Hepatocyte (in vitro differentiated cells): ENCODE data around the gene RPTOR. TPM values are rescaled to one million over a fixed set of nuclear protein-coding genes. Genes with fewer than 3 reads are reported as not detected.

Experiments
- DNase-seq: peaks from one replicate; pipeline ENCODE4 v3.0.0-alpha.2; 2016; ENCODE audit warnings: low spot score
- H2AFZ ChIP-seq: fragments of 200-600 bp; sonication (generic); 2 replicates; pipeline ENCODE4 v1.6.0; 2016; ENCODE audit warnings: antibody characterized with exemption, mild to moderate bottlenecking
- H3K27ac ChIP-seq: fragments of 200-600 bp; sonication (generic); 2 replicates; pipeline ENCODE4 v1.5.1; 2016; ENCODE audit warnings: mild to moderate bottlenecking
- H3K27me3 ChIP-seq: fragments of 200-600 bp; sonication (generic); 2 replicates; pipeline ENCODE4 v1.6.1; 2016
- H3K36me3 ChIP-seq: fragments of 200-600 bp; sonication (generic); replicated peaks from 2 replicates; pipeline ENCODE4 v1.5.1; 2016; ENCODE audit warnings: low read depth; ENCODE audit not compliant: insufficient read depth
- H3K4me1 ChIP-seq: fragments of 200-600 bp; sonication (generic); 2 replicates; pipeline ENCODE4 v1.5.1; 2016; ENCODE audit warnings: mild to moderate bottlenecking, moderate library complexity; ENCODE audit not compliant: insufficient read depth
- H3K4me2 ChIP-seq: fragments of 200-600 bp; sonication (generic); 2 replicates; pipeline ENCODE4 v1.6.0; 2016
- H3K4me3 ChIP-seq: fragments of 200-600 bp; sonication (generic); 2 replicates; pipeline ENCODE4 v1.5.1; 2016; ENCODE audit warnings: mild to moderate bottlenecking
- H3K79me2 ChIP-seq: fragments of 200-600 bp; sonication (generic); 2 replicates; pipeline ENCODE4 v1.6.0; 2017; ENCODE audit warnings: mild to moderate bottlenecking
- H3K9me2 ChIP-seq: fragments of 200-600 bp; sonication (generic); replicated peaks from 2 replicates; pipeline ENCODE4 v1.6.0; 2017; ENCODE audit warnings: mild to moderate bottlenecking; ENCODE audit not compliant: insufficient read depth
- H3K9me3 ChIP-seq: fragments of 200-600 bp; sonication (generic); 2 replicates; pipeline ENCODE4 v1.5.1; 2016; ENCODE audit warnings: low read depth, mild to moderate bottlenecking
- H4K20me1 ChIP-seq: fragments of 200-600 bp; sonication (generic); 2 replicates; pipeline ENCODE4 v1.6.0; 2016; ENCODE audit warnings: mild to moderate bottlenecking; ENCODE audit not compliant: insufficient read depth, poor library complexity, severe bottlenecking
- EZH2 ChIP-seq: fragments of 200-600 bp; sonication (generic); IDR thresholded peaks from 2 replicates; pipeline ENCODE4 v1.6.1; 2016; ENCODE audit warnings: antibody characterized with exemption, mild to moderate bottlenecking, borderline replicate concordance
- EZH2phosphoT487 ChIP-seq: fragments of 200-600 bp; sonication (generic); IDR thresholded peaks from one replicate; pipeline ENCODE4 v1.6.1; 2018; ENCODE audit warnings: antibody characterized with exemption, mild to moderate bottlenecking, low read depth, moderate library complexity; ENCODE audit not compliant: unreplicated experiment, severe bottlenecking
- WGBS: methylation state at CpG from one replicate; pipeline ENCODE4 v1.1.6; 2016; ENCODE audit warnings: low lambda C conversion rate; ENCODE audit errors: missing lambda C conversion rate; 5-methylcytosine and 5-hydroxymethylcytosine counted together
- polyA plus RNA-seq: library from polyadenylated mRNA; unstranded; fragments of >200 nt; fragmentation: Nextera tagmentation; extraction: Ambion mirVana; gene quantifications from 2 replicates; pipeline ENCODE4 v1.2.1, GENCODE V29; 2016
- total RNA-seq: library from RNA; depleted of rRNA; stranded (reverse); fragments of >200 nt; gene quantifications from 2 replicates; pipeline ENCODE4 v1.2.3, GENCODE V29; 2014
- TF ChIP-seq, protein P1 (sequence below): fragments of 200-600 bp; sonication (generic); IDR thresholded peaks from 2 replicates; pipeline ENCODE4 v1.5.1; 2016; ENCODE audit warnings: antibody characterized with exemption, mild to moderate bottlenecking; ENCODE audit not compliant: poor library complexity

The RPTOR gene
- total and polyA plus RNA-seq, 2 experiments from 2014 or later = 14.1 to 20.6 TPM

DNA sequence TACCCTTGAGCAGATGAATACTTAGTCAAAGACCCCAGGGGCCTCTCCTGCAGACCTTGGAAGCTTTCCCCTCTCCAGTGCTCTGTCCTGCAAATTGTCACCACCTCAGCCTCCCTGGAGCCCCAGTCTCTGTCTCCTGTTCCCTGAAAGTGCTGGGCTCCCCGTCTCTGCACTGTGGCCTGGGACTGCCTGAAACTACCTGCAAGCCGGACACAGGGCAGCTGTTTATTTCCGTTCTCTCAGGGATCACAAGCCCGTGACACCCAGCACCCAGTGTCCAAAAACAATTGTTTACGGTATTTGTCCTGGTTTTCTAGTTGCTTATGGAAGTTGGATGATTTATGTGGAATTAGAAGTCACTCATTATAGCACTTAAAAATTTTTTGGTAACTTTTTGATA, 365.4 kb downstream of the RPTOR start:
- TF ChIP-seq EZH2phosphoT487 = no peak
- TF ChIP-seq, protein P1, sequence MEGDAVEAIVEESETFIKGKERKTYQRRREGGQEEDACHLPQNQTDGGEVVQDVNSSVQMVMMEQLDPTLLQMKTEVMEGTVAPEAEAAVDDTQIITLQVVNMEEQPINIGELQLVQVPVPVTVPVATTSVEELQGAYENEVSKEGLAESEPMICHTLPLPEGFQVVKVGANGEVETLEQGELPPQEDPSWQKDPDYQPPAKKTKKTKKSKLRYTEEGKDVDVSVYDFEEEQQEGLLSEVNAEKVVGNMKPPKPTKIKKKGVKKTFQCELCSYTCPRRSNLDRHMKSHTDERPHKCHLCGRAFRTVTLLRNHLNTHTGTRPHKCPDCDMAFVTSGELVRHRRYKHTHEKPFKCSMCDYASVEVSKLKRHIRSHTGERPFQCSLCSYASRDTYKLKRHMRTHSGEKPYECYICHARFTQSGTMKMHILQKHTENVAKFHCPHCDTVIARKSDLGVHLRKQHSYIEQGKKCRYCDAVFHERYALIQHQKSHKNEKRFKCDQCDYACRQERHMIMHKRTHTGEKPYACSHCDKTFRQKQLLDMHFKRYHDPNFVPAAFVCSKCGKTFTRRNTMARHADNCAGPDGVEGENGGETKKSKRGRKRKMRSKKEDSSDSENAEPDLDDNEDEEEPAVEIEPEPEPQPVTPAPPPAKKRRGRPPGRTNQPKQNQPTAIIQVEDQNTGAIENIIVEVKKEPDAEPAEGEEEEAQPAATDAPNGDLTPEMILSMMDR = no peak
- H3K36me3 ChIP-seq = no peaks in the 10 kb centered on the region
- 95% methylated on average over 5 of the region's 5 CpGs for WGBS
- DNase-seq = no peak
- no peaks in the 10 kb centered on the region for H3K9me2 ChIP-seq
- no peak overlapping the region for H3K27ac ChIP-seq
- H3K4me2 ChIP-seq = no peak overlapping the region
- no peak overlapping the region for H3K4me3 ChIP-seq
- no peaks in the 10 kb centered on the region for H3K79me2 ChIP-seq
- no peak overlapping the region for H2AFZ ChIP-seq
- H3K4me1 ChIP-seq = no peaks in the 10 kb centered on the region
- H3K9me3 ChIP-seq = no peaks in the 10 kb centered on the region
- H3K27me3 ChIP-seq = no peaks in the 10 kb centered on the region
- no peaks in the 10 kb centered on the region for H4K20me1 ChIP-seq

GRCh38 chr17:80912476-80912875, 367.8 kb downstream of the RPTOR start:
- H3K4me1 ChIP-seq = no peaks in the 10 kb centered on the region
- 94% methylated on average over 15 of the region's 15 CpGs for WGBS
- H2AFZ ChIP-seq = no peak overlapping the region
- no peaks in the 10 kb centered on the region for H3K9me2 ChIP-seq
- TF ChIP-seq EZH2phosphoT487 = no peak
- TF ChIP-seq, protein P1 = no peak
- no peak for TF ChIP-seq EZH2
- H3K79me2 ChIP-seq = no peaks in the 10 kb centered on the region
- H3K4me2 ChIP-seq = no peak overlapping the region
- H3K27ac ChIP-seq = no peak overlapping the region
- no peak for DNase-seq
- H3K27me3 ChIP-seq = no peaks in the 10 kb centered on the region
- no peaks in the 10 kb centered on the region for H3K36me3 ChIP-seq
- no peaks in the 10 kb centered on the region for H4K20me1 ChIP-seq
- no peak overlapping the region for H3K4me3 ChIP-seq
- no peaks in the 10 kb centered on the region for H3K9me3 ChIP-seq

DNA sequence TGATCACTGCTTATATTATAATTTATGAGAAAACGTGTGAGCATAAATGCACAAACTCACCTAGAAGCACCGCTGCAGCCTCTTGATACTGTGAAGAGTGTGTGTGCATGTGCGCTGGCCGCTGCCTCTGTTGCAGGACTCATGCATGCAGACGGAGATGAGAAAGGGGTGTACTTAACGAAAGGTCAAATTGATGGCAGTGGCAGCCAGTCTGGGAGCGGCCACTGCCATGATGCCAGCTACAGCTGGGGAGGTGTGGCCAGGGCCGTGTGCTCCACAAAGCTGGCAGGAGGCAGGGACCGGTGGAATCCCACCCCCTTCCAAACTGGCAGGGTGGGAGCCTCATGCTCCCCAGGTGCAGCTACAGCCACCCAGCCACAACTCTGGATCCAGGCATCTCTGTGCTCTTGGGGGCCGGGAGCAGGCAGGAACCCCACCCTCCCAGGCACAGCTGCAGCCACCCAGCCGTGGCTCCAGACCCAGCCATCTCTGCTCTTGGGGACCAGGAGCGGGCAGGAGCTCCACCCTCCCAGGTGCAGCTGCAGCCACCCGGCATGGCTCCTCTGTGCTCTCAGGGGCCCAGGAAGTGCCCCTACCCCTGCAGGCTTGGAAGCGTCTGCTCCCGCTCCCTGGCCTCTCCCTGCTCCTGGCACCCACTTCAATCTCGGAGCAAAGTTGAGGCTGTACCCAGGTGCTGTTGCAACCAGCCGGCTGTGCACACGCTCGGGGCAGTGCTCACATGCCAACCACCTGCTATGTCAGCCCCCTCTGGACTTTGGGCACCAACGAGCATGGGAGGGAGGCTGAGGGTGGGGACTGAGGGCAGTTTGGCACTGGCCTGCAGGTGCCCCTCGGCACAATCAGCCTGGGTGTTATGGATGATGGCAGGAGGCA, 369.5 kb downstream of the RPTOR start:
- no peaks in the 10 kb centered on the region for H3K79me2 ChIP-seq
- 93% methylated on average over 21 of the region's 21 CpGs for WGBS
- no peak overlapping the region for H3K27ac ChIP-seq

More for the DNA sequence above, 369.5 kb downstream of the RPTOR start:
- Histone ChIP-seq H3K9me3 (no peaks in the 10 kb centered on the region), H3K4me2 (no peak overlapping the region), H3K36me3 (no peaks in the 10 kb centered on the region), H4K20me1 (no peaks in the 10 kb centered on the region), H3K9me2 (no peaks in the 10 kb centered on the region), H3K4me1 (no peaks in the 10 kb centered on the region), H2AFZ (no peak overlapping the region), H3K27me3 (no peaks in the 10 kb centered on the region), H3K4me3 (no peak overlapping the region)
- TF ChIP-seq, protein P1 = no peak
- no peak for TF ChIP-seq EZH2phosphoT487
- no peak for DNase-seq
